OCI-LY7 (cell line): ENCODE data around the gene SNAPIN. TPM values are rescaled to one million over a fixed set of nuclear protein-coding genes. Genes with fewer than 3 reads are reported as not detected.
A peak's percentile ranks its signal among the peaks of the same experiment; 100 is the strongest.

Source experiments
- BruUV-seq: library from RNA; stranded (reverse); fragments of 400-500 nt; replicated peaks from 2 replicates; lab custom pipeline; 2021; lab: Mats Ljungman, UMichigan
- CTCF ChIA-PET: fragments of 300-600 bp; sonication (Branson Sonifier 250); formaldehyde crosslinking; loops from one replicate; lab custom pipeline; 2022; ENCODE audit warnings: antibody characterized with exemption; ENCODE audit not compliant: unreplicated experiment; lab: Charles Lee
- POLR2A ChIA-PET: fragments of 300-600 bp; sonication (Branson Sonifier 250); formaldehyde crosslinking; loops from one replicate; lab custom pipeline; 2022; ENCODE audit warnings: antibody characterized with exemption; lab: Charles Lee
- DNase-seq: peaks from one replicate; pipeline ENCODE4 v3.0.0-alpha.2; 2015; ENCODE audit warnings: low spot score
- H2AFZ ChIP-seq: fragments of 200-600 bp; sonication (generic), shearing (Covaris generic); 2 replicates; pipeline ENCODE4 v1.6.1; 2014; ENCODE audit warnings: mild to moderate bottlenecking, antibody characterized with exemption, low read length, moderate library complexity
- H3K27ac ChIP-seq: fragments of 200-600 bp; sonication (generic); 2 replicates; pipeline ENCODE4 v1.5.1; 2014; ENCODE audit warnings: mixed run types, low read depth, mild to moderate bottlenecking, moderate library complexity, low read length, inconsistent platforms; ENCODE audit not compliant: poor library complexity, severe bottlenecking
- H3K36me3 ChIP-seq: fragments of 200-600 bp; sonication (generic); 2 replicates; pipeline ENCODE4 v1.6.1; 2014; ENCODE audit warnings: mild to moderate bottlenecking, antibody characterized with exemption, low read length, moderate library complexity, mixed read lengths; ENCODE audit not compliant: insufficient read depth
- H3K4me1 ChIP-seq: fragments of 200-600 bp; sonication (generic); 2 replicates; pipeline ENCODE4 v1.5.1; 2014; ENCODE audit warnings: mild to moderate bottlenecking, low read length; ENCODE audit not compliant: insufficient read depth, poor library complexity, severe bottlenecking
- H3K4me2 ChIP-seq: fragments of 200-600 bp; sonication (generic); 2 replicates; pipeline ENCODE4 v1.6.1; 2014; ENCODE audit warnings: mild to moderate bottlenecking, low read length
- H3K4me3 ChIP-seq: fragments of 200-600 bp; sonication (generic); 2 replicates; pipeline ENCODE4 v1.5.1; 2014; ENCODE audit warnings: mild to moderate bottlenecking, low read depth, low read length; ENCODE audit not compliant: poor library complexity, severe bottlenecking
- H3K79me2 ChIP-seq: fragments of 200-600 bp; sonication (generic); 2 replicates; pipeline ENCODE4 v1.6.1; 2016; ENCODE audit warnings: low read depth, mild to moderate bottlenecking, low read length, moderate library complexity, mixed read lengths; ENCODE audit not compliant: insufficient read depth
- H3K9me2 ChIP-seq: fragments of 200-600 bp; sonication (generic); 2 replicates; pipeline ENCODE4 v1.6.1; 2016; ENCODE audit warnings: mild to moderate bottlenecking, low read length, mixed read lengths; ENCODE audit not compliant: insufficient read depth
- H3K9me3 ChIP-seq: fragments of 200-600 bp; sonication (generic); 2 replicates; pipeline ENCODE4 v1.6.1; 2014; ENCODE audit warnings: mild to moderate bottlenecking, mixed run types, low read length, mixed read lengths
- H4K20me1 ChIP-seq: fragments of 200-600 bp; sonication (generic); 2 replicates; pipeline ENCODE4 v1.6.1; 2014; ENCODE audit warnings: mild to moderate bottlenecking, antibody characterized with exemption, low read length, moderate library complexity, mixed read lengths; ENCODE audit not compliant: insufficient read depth
- CTCF ChIP-seq: fragments of 200-600 bp; sonication (generic); conservative IDR thresholded peaks from 2 replicates; pipeline ENCODE4 v1.5.1; 2014; ENCODE audit warnings: mild to moderate bottlenecking, antibody characterized with exemption, low read length, moderate library complexity, mixed read lengths
- EZH2phosphoT487 ChIP-seq: fragments of 200-600 bp; sonication (generic); IDR thresholded peaks from 2 replicates; pipeline ENCODE4 v1.6.1; 2018; ENCODE audit warnings: low read depth, borderline replicate concordance, mild to moderate bottlenecking, mixed run types, antibody characterized with exemption, low read length, moderate library complexity, mixed read lengths
- intact Hi-C: fragments of 100-400 bp; cut with micrococcal nuclease; formaldehyde crosslinking; loops from one replicate; pipeline ENCODE4 v1.10.0; 2022; ENCODE audit not compliant: unreplicated experiment
- total RNA-seq, 2 experiments: library from RNA; depleted of rRNA in 1 of 2; stranded (reverse); fragments of >200 nt in 1 of 2; shearing (Covaris generic) in 1 of 2; gene quantifications; 2 replicates each; pipeline ENCODE4 v1.2.3, GENCODE V29; 2014 to 2022

Gene SNAPIN
- total RNA-seq, 2 experiments from 2014 or later, result 31.1 to 44.5 TPM

GRCh38 chr1:153652805-153653500, 5.5 kb upstream of the SNAPIN start:
- BruUV-seq, result no TSS peak
- H3K9me3 ChIP-seq, result no peaks in the 10 kb centered on the region
- H2AFZ ChIP-seq, result peak overlapping the region; percentile 52; the same call in 1 of the 2 replicates
- no peaks in the 10 kb centered on the region for H3K79me2 ChIP-seq
- no peak for DNase-seq
- H3K27ac ChIP-seq, result no peak overlapping the region
- H4K20me1 ChIP-seq, result no peaks in the 10 kb centered on the region
- H3K4me2 ChIP-seq, result no peak overlapping the region
- CTCF ChIA-PET, result no interaction called here
- POLR2A ChIA-PET, result interaction anchor here (0.5 to 3.2 kb wide), 4 partner anchors 9 to 174 kb away, joined by 4 to 8 read pairs (median 6); partner anchors contain the start of gene CHTOP
- H3K4me1 ChIP-seq, result peaks cover 4% of the 10 kb centered on the region
- TF ChIP-seq CTCF (no peak), EZH2phosphoT487 (no peak)
- intact Hi-C loops, result no loop called here
- no peaks in the 10 kb centered on the region for H3K36me3 ChIP-seq
- no peaks in the 10 kb centered on the region for H3K9me2 ChIP-seq
- no peak overlapping the region for H3K4me3 ChIP-seq

GRCh38 chr1:153655333-153655732, 3.2 kb upstream of the SNAPIN start:
- Histone ChIP-seq H3K9me2 (no peaks in the 10 kb centered on the region), H3K9me3 (no peaks in the 10 kb centered on the region), H4K20me1 (peaks cover 6% of the 10 kb centered on the region; the same call in 1 of the 2 replicates), H2AFZ (no peak overlapping the region), H3K4me1 (peaks cover 18% of the 10 kb centered on the region), H3K4me2 (no peak overlapping the region), H3K36me3 (peaks cover 5% of the 10 kb centered on the region; the same call in 1 of the 2 replicates), H3K79me2 (peaks cover 12% of the 10 kb centered on the region), H3K27ac (no peak overlapping the region), H3K4me3 (no peak overlapping the region)
- ChIA-PET POLR2A (no interaction called here), CTCF (no interaction called here)
- DNase-seq, result no peak
- BruUV-seq, result no TSS peak
- intact Hi-C loops, result loop anchor here (5.0 kb wide), 1 partner anchor 83 kb away; no protein-coding TSS in a partner anchor
- TF ChIP-seq EZH2phosphoT487, result no peak
- TF ChIP-seq CTCF, result no peak

- Histone ChIP-seq H3K4me1 (peaks cover 18% of the 10 kb centered on the region), H3K36me3 (peaks cover 43% of the 10 kb centered on the region), H3K27ac (peak overlapping the region; percentile 68), H3K79me2 (peaks cover 12% of the 10 kb centered on the region), H3K4me2 (peak overlapping the region; percentile 94), H3K4me3 (peak overlapping the region; percentile 96), H2AFZ (peak overlapping the region; percentile 77; the same call in 1 of the 2 replicates), H3K9me2 (no peaks in the 10 kb centered on the region), H4K20me1 (peaks cover 6% of the 10 kb centered on the region; the same call in 1 of the 2 replicates), H3K9me3 (no peaks in the 10 kb centered on the region)
- TSS peak; percentile 75 for BruUV-seq
- TF ChIP-seq CTCF (no peak), EZH2phosphoT487 (no peak)
- CTCF ChIA-PET, result interaction anchor here (0.5 to 0.6 kb wide), 2 partner anchors 25 to 61 kb away, joined by 3 read pairs; partner anchors contain the start of gene CHTOP
- no peak for DNase-seq
- intact Hi-C loops, result loop anchor here (2.0 to 5.0 kb wide), 3 partner anchors 24 to 87 kb away; partner anchors contain the start of gene CHTOP
- POLR2A ChIA-PET, result interaction anchor here (0.7 to 1.3 kb wide), 6 partner anchors 10 to 26 kb away, joined by 3 to 5 read pairs (median 4); partner anchors contain the start of gene CHTOP
Observed at GRCh38 chr1:153659175-153659534, 652 bp downstream of the SNAPIN start.
